HEK293 (cell line): ENCODE results near the gene TTLL3.
A peak's percentile ranks its signal among the peaks of the same experiment; 100 is the strongest.

Source experiments
- CTCF ChIA-PET: fragments of 350-600 bp; formaldehyde crosslinking; extraction: SDS; loops from one replicate; lab custom pipeline; 2021; ENCODE audit warnings: antibody characterized with exemption; lab: Yijun Ruan, JAX
- POLR2A ChIA-PET: fragments of 300-600 bp; formaldehyde crosslinking; extraction: SDS; loops from one replicate; lab custom pipeline; 2020; ENCODE audit warnings: antibody characterized with exemption, inconsistent platforms; lab: Yijun Ruan, JAX
- H3K27ac ChIP-seq: fragments of 200-500 bp; sonication (Bioruptor generic); 2 replicates; pipeline ENCODE4 v1.5.1; 2014; ENCODE audit warnings: low read depth, low read length, control low read depth, inconsistent platforms; ENCODE audit errors: extremely low read depth
- H3K36me3 ChIP-seq, 2 experiments: fragments of 200-500 bp in 1 of 2; sonication (Bioruptor generic) in 1 of 2; 1 replicate in 1 of 2; 2 replicates in 1 of 2; pipeline ENCODE4 v1.5.1; 2014 to 2017; ENCODE audit warnings: inconsistent platforms in 2 of 2, low read length in 2 of 2; ENCODE audit not compliant: control insufficient read depth in 2 of 2, insufficient read depth in 1 of 2
- H3K4me1 ChIP-seq: fragments of 200-500 bp; sonication (Bioruptor generic); 2 replicates; pipeline ENCODE4 v1.5.1; 2014; ENCODE audit warnings: mild to moderate bottlenecking, low read length, inconsistent platforms; ENCODE audit not compliant: control insufficient read depth, insufficient read depth
- H3K4me3 ChIP-seq: 2 replicates; pipeline ENCODE4 v1.5.1; 2011; ENCODE audit warnings: low read depth, mild to moderate bottlenecking, control low read depth, low read length, moderate library complexity
- H3K9me3 ChIP-seq: fragments of 200-500 bp; sonication (Bioruptor generic); 2 replicates; pipeline ENCODE4 v1.5.1; 2014; ENCODE audit warnings: low read depth, low read length, inconsistent platforms; ENCODE audit not compliant: control insufficient read depth, insufficient read depth
- BCL11B ChIP-seq: fragments of 450-650 bp; formaldehyde crosslinking; IDR thresholded peaks from 2 replicates; pipeline ENCODE4 v1.5.1; 2016; ENCODE audit warnings: low read depth, missing biosample characterization, missing genetic modification characterization
- PATZ1 ChIP-seq: fragments of 450-650 bp; formaldehyde crosslinking; IDR thresholded peaks from 2 replicates; pipeline ENCODE4 v1.5.1; 2016; ENCODE audit warnings: missing biosample characterization, missing genetic modification characterization
- PRDM1 ChIP-seq: fragments of 450-650 bp; formaldehyde crosslinking; IDR thresholded peaks from 2 replicates; pipeline ENCODE4; 2016; ENCODE audit warnings: missing biosample characterization, missing genetic modification characterization
- SCRT1 ChIP-seq: fragments of 450-650 bp; formaldehyde crosslinking; IDR thresholded peaks from 2 replicates; pipeline ENCODE4 v1.5.1; 2016; ENCODE audit warnings: missing biosample characterization, missing genetic modification characterization, borderline replicate concordance
- SCRT2 ChIP-seq: fragments of 450-650 bp; formaldehyde crosslinking; IDR thresholded peaks from 2 replicates; pipeline ENCODE4 v1.5.1; 2016; ENCODE audit warnings: missing biosample characterization, missing genetic modification characterization
- ZBTB10 ChIP-seq: fragments of 450-650 bp; formaldehyde crosslinking; IDR thresholded peaks from 2 replicates; pipeline ENCODE4 v1.5.1; 2016; ENCODE audit warnings: missing biosample characterization, missing genetic modification characterization
- ZNF148 ChIP-seq: fragments of 450-650 bp; formaldehyde crosslinking; IDR thresholded peaks from 2 replicates; pipeline ENCODE4 v1.5.0; 2017; ENCODE audit warnings: missing biosample characterization, missing genetic modification characterization, borderline replicate concordance
- ZNF169 ChIP-seq: fragments of 450-650 bp; formaldehyde crosslinking; IDR thresholded peaks from 2 replicates; pipeline ENCODE4 v1.5.1; 2016; ENCODE audit warnings: missing biosample characterization, missing genetic modification characterization
- ZNF18 ChIP-seq: fragments of 450-650 bp; formaldehyde crosslinking; IDR thresholded peaks from 2 replicates; pipeline ENCODE4 v1.5.1; 2016; ENCODE audit warnings: missing biosample characterization, missing genetic modification characterization
- ZNF211 ChIP-seq: fragments of 450-650 bp; formaldehyde crosslinking; IDR thresholded peaks from 2 replicates; pipeline ENCODE4 v1.5.1; 2016; ENCODE audit warnings: low read depth, missing biosample characterization, missing genetic modification characterization
- ZNF302 ChIP-seq: fragments of 450-650 bp; formaldehyde crosslinking; IDR thresholded peaks from 2 replicates; pipeline ENCODE4 v1.5.1; 2016; ENCODE audit warnings: missing biosample characterization, missing genetic modification characterization, low read depth
- ZNF341 ChIP-seq: fragments of 450-650 bp; formaldehyde crosslinking; IDR thresholded peaks from 2 replicates; pipeline ENCODE4; 2016; ENCODE audit warnings: low read depth, missing biosample characterization, missing genetic modification characterization
- ZNF350 ChIP-seq: fragments of 450-650 bp; formaldehyde crosslinking; IDR thresholded peaks from 2 replicates; pipeline ENCODE4 v1.5.0; 2017; ENCODE audit warnings: missing biosample characterization, mild to moderate bottlenecking, missing genetic modification characterization
- ZNF394 ChIP-seq: fragments of 450-650 bp; formaldehyde crosslinking; IDR thresholded peaks from 2 replicates; pipeline ENCODE4 v1.5.1; 2016; ENCODE audit warnings: missing biosample characterization, missing genetic modification characterization, mild to moderate bottlenecking, moderate library complexity, borderline replicate concordance
- ZNF488 ChIP-seq: fragments of 450-650 bp; formaldehyde crosslinking; IDR thresholded peaks from 2 replicates; pipeline ENCODE4 v1.5.1; 2016; ENCODE audit warnings: missing biosample characterization, missing genetic modification characterization
- ZNF544 ChIP-seq: fragments of 450-650 bp; formaldehyde crosslinking; IDR thresholded peaks from 2 replicates; pipeline ENCODE4 v1.5.0; 2017; ENCODE audit warnings: missing biosample characterization, missing genetic modification characterization
- ZSCAN16 ChIP-seq: fragments of 450-650 bp; formaldehyde crosslinking; IDR thresholded peaks from 2 replicates; pipeline ENCODE4 v1.5.1; 2016; ENCODE audit warnings: missing biosample characterization, missing genetic modification characterization
- ZSCAN30 ChIP-seq: fragments of 450-650 bp; IDR thresholded peaks from 2 replicates; pipeline ENCODE4 v1.5.1; 2018; ENCODE audit warnings: missing biosample characterization, mild to moderate bottlenecking, missing genetic modification characterization, moderate library complexity

The TTLL3 gene

GRCh38 chr3:9807981-9808344 lies 2.1 kb upstream of the TTLL3 start:
- Histone ChIP-seq H3K4me3 (no peak overlapping the region), H3K36me3 (peaks cover 18 to 80% of the 10 kb centered on the region in 2 experiments), H3K4me1 (peaks cover 6% of the 10 kb centered on the region; the same call in 1 of the 2 replicates), H3K27ac (peak overlapping the region; percentile 34; the same call in 1 of the 2 replicates), H3K9me3 (no peaks in the 10 kb centered on the region)
- CTCF ChIA-PET, result interaction anchor here (0.7 to 1.1 kb wide), 2 partner anchors 182 to 931 kb away, joined by 3 read pairs; no protein-coding TSS in a partner anchor
- TF ChIP-seq ZSCAN30 (no peak), ZNF341 (tag by site-specific recombination) (peak; percentile 86)
- POLR2A ChIA-PET, result interaction anchor here (0.6 to 3.6 kb wide), 8 partner anchors 11 to 359 kb away, joined by 3 to 18 read pairs (median 4); partner anchors contain the start of genes ARPC4 and TADA3

- Histone ChIP-seq H3K4me3 (no peak overlapping the region), H3K9me3 (no peaks in the 10 kb centered on the region), H3K27ac (peak overlapping the region; percentile 34; the same call in 1 of the 2 replicates), H3K4me1 (peaks cover 6% of the 10 kb centered on the region; the same call in 1 of the 2 replicates), H3K36me3 (peaks cover 13 to 80% of the 10 kb centered on the region in 2 experiments)
- ChIA-PET CTCF (interaction anchor here (0.7 to 1.1 kb wide), 4 partner anchors 12 to 931 kb away, joined by 3 to 7 read pairs (median 4); no protein-coding TSS in a partner anchor), POLR2A (interaction anchor here (0.8 to 3.6 kb wide), 4 partner anchors 12 to 124 kb away, joined by 4 to 18 read pairs (median 4); partner anchors contain the start of genes ARPC4 and TADA3)
- no peak for TF ChIP-seq ZNF302
- TF ChIP-seq SCRT1 (tag by site-specific recombination), result peak; percentile 46; the same call in 1 of the 2 replicates
- TF ChIP-seq ZNF169, result no peak
- TF ChIP-seq ZNF350 (tag by site-specific recombination), result no peak
- peak; percentile 81; the same call in 1 of the 2 replicates for TF ChIP-seq ZNF394
- TF ChIP-seq PATZ1, result no peak
- peak; percentile 91 for TF ChIP-seq SCRT2 (tag by site-specific recombination)
- peak; percentile 16; the same call in 1 of the 2 replicates for TF ChIP-seq ZNF341 (tag by site-specific recombination)
- TF ChIP-seq ZNF211 (tag by site-specific recombination), result no peak
- no peak for TF ChIP-seq ZNF488
- no peak for TF ChIP-seq ZNF544 (tag by site-specific recombination)
- TF ChIP-seq ZSCAN16 (tag by site-specific recombination), result no peak
- TF ChIP-seq ZBTB10 (tag by site-specific recombination), result no peak
- no peak for TF ChIP-seq BCL11B (tag by site-specific recombination)
- no peak for TF ChIP-seq ZNF148 (tag by site-specific recombination)
- TF ChIP-seq PRDM1 (tag by site-specific recombination), result 0 out of 2 replicates have a peak, but pooled peaks have one; percentile 26
- TF ChIP-seq ZNF18 (tag by site-specific recombination), result no peak
Observed at GRCh38 chr3:9808345-9809037, 1.6 kb upstream of the TTLL3 start.
